ENCODE measurements around the gene TRMT112. TPM values are rescaled to one million over a fixed set of nuclear protein-coding genes. Genes with fewer than 3 reads are reported as not detected.
A peak's percentile ranks its signal among the peaks of the same experiment; 100 is the strongest.

Gene TRMT112
- total and polyA plus RNA-seq, 2 donors from 2014 or later: 172 to 291 TPM

DNA sequence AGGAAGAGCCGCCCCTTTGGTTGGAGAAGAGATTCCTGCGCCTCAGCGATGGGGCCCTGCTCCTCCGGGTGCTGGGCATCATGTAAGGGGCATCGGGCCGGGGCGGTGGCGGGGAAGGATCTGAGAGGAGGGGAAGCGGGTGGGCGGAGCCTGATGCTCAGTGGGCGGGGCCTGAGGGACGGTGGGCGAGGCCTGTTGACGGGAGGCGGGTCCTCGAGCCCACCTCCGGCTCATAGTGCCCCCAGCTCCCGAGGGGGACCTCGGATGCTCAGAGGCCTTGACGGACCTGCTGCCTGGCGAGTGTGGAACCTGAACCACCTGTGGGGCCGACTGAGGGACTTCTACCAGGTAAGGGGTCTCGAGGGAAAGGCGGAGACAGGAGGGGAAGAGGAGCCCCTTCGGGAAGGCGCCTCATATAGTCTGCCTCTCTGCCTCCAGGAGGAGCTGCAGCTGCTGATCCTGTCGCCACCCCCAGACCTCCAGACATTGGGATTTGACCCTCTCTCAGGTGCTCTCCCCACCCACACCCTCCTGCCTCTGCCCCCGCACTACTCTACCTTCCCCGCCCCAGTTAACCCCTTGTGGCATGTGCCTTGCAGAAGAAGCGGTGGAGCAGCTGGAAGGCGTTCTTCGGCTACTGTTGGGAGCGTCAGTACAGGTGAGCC lies 23.4 kb upstream of the TRMT112 start:
- H3K4me3 ChIP-seq (ENCODE audit: low read length in 3 of 3): no peak overlapping the region
- H3K36me3 ChIP-seq (ENCODE audit: control insufficient read depth in 2 of 3, insufficient read depth in 3 of 3, low read length in 3 of 3): no peaks in the 10 kb centered on the region
- H3K9ac ChIP-seq (ENCODE audit: low read length in 3 of 3): no peak overlapping the region
- no peak overlapping the region for H3K27ac ChIP-seq (ENCODE audit: low read depth in 2 of 2, low read length in 2 of 2)
- intact Hi-C loops (cut with DNase I): no loop called here
- TF ChIP-seq, protein P1, sequence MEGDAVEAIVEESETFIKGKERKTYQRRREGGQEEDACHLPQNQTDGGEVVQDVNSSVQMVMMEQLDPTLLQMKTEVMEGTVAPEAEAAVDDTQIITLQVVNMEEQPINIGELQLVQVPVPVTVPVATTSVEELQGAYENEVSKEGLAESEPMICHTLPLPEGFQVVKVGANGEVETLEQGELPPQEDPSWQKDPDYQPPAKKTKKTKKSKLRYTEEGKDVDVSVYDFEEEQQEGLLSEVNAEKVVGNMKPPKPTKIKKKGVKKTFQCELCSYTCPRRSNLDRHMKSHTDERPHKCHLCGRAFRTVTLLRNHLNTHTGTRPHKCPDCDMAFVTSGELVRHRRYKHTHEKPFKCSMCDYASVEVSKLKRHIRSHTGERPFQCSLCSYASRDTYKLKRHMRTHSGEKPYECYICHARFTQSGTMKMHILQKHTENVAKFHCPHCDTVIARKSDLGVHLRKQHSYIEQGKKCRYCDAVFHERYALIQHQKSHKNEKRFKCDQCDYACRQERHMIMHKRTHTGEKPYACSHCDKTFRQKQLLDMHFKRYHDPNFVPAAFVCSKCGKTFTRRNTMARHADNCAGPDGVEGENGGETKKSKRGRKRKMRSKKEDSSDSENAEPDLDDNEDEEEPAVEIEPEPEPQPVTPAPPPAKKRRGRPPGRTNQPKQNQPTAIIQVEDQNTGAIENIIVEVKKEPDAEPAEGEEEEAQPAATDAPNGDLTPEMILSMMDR (IDR thresholded peaks at IDR 0.05; ENCODE audit: borderline replicate concordance, extremely low read depth, insufficient read depth): no peak
- no peak for FAIRE-seq
- peak in 3 of 5 donors; percentile 49 to 85 (median 84) for DNase-seq
- H3K4me1 ChIP-seq (ENCODE audit: control insufficient read depth in 2 of 3, insufficient read depth in 2 of 3, low read depth in 1 of 3, low read length in 3 of 3): peaks cover 0 to 5% (median 4%) of the 10 kb centered on the region in 3 donors
- H3K9me3 ChIP-seq (ENCODE audit: control insufficient read depth in 2 of 3, insufficient read depth in 1 of 3, low read length in 3 of 3): no peaks in the 10 kb centered on the region
- H3K27me3 ChIP-seq (ENCODE audit: control insufficient read depth, insufficient read depth, low read length): no peaks in the 10 kb centered on the region

DNA sequence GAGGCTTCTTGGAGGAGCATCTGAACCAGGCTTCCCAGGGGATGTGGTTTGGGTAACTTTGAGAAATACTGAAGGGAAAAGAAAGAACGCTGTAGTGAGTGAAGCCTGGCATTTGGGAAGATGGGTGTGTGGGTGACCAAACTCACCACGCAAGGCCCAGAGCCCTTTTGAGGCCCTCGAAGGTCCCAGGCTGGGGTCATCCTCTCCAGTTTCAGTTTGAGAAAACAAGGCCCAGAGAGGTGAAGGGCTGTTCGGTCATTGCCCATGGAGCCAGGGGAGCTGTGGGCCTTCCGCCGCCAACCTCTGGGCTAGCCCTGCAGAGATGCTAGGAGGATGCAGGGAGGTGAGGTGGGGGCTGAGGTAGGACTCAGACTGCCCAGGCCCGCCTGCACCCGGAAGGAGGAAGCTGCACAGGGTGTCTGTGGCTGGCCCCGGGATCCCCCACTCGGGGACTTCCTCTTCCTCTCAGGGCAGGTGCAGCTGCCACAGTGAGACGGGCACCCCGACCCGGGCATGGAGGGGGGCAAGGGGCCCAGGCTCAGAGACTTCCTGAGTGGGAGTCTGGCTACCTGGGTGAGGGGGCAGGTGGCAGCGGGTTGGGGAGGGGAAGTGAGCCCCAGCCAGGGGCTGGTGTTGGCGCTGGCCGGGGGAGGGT lies 22.5 kb upstream of the TRMT112 start, which contains the start of gene CCDC88B:
Gene CCDC88B (plus strand): TSS at position 451 of the 655 bp plus-strand sequence. CDS start 63 bp downstream, at position 514.
- Histone ChIP-seq H3K4me1 (ENCODE audit: control insufficient read depth in 2 of 3, insufficient read depth in 2 of 3, low read depth in 1 of 3, low read length in 3 of 3) (peaks cover 0 to 5% (median 4%) of the 10 kb centered on the region in 3 donors), H3K36me3 (ENCODE audit: control insufficient read depth in 2 of 3, insufficient read depth in 3 of 3, low read length in 3 of 3) (no peaks in the 10 kb centered on the region), H3K27me3 (ENCODE audit: control insufficient read depth, insufficient read depth, low read length) (no peaks in the 10 kb centered on the region), H3K27ac (ENCODE audit: low read depth in 2 of 2, low read length in 2 of 2) (no peak within 1 kb of the TSS), H3K4me3 (ENCODE audit: low read length in 3 of 3) (no peak within 1 kb of the TSS), H3K9me3 (ENCODE audit: control insufficient read depth in 2 of 3, insufficient read depth in 1 of 3, low read length in 3 of 3) (no peaks in the 10 kb centered on the region), H3K9ac (ENCODE audit: low read length in 3 of 3) (no peak within 1 kb of the TSS)
- TF ChIP-seq, protein P1 (IDR thresholded peaks at IDR 0.05; ENCODE audit: borderline replicate concordance, extremely low read depth, insufficient read depth): no peak
- intact Hi-C loops (cut with DNase I): no loop called here
- peak in 1 of 5 donors; percentile 90 for DNase-seq
- FAIRE-seq: no peak

DNA sequence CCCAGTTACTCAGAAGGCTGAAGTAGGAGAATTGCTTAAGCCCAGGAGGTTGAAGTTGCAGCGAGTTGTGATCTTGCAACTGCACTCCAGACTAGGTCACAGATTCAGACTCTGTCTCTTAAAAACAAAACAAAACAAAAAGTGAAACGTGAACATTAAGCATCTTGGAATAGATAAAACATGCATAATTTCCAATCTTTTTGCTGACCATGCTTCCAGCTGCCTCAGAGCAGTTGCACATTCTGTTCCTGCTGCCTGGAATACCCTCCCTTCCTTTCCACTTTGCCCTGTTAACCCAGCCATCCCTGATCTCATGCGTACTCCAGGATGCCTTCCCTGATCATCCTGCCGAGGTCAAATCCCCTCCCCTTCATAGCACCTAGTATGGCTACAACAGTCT lies 21.9 kb upstream of the TRMT112 start:
- Histone ChIP-seq H3K9ac (ENCODE audit: low read length in 3 of 3) (no peak overlapping the region), H3K27me3 (ENCODE audit: control insufficient read depth, insufficient read depth, low read length) (no peaks in the 10 kb centered on the region), H3K27ac (ENCODE audit: low read depth in 2 of 2, low read length in 2 of 2) (no peak overlapping the region), H3K4me1 (ENCODE audit: control insufficient read depth in 2 of 3, insufficient read depth in 2 of 3, low read depth in 1 of 3, low read length in 3 of 3) (peaks cover 0 to 5% (median 4%) of the 10 kb centered on the region in 3 donors), H3K36me3 (ENCODE audit: control insufficient read depth in 2 of 3, insufficient read depth in 3 of 3, low read length in 3 of 3) (no peaks in the 10 kb centered on the region), H3K9me3 (ENCODE audit: control insufficient read depth in 2 of 3, insufficient read depth in 1 of 3, low read length in 3 of 3) (no peaks in the 10 kb centered on the region), H3K4me3 (ENCODE audit: low read length in 3 of 3) (no peak overlapping the region)
- DNase-seq: no peak
- FAIRE-seq: no peak
- intact Hi-C loops (cut with DNase I): no loop called here
- TF ChIP-seq, protein P1 (IDR thresholded peaks at IDR 0.05; ENCODE audit: borderline replicate concordance, extremely low read depth, insufficient read depth): no peak

All from kidney (tissue), 14 donors.